Measurements from ENCODE around the gene KLK1. TPM values are rescaled to one million over a fixed set of nuclear protein-coding genes. Genes with fewer than 3 reads are reported as not detected.

The KLK1 gene
- total RNA-seq, 1 donor from 2014 or later: not detected

- Histone ChIP-seq H3K4me3 (no peak overlapping the region), H3K4me1 (peaks cover 16% of the 10 kb centered on the region), H3K27ac (no peak overlapping the region), H3K36me3 (no peaks in the 10 kb centered on the region), H3K27me3 (no peaks in the 10 kb centered on the region), H3K9me3 (no peaks in the 10 kb centered on the region)
- intact Hi-C loops (cut with DNase I): no loop called here
- TF ChIP-seq POLR2AphosphoS5 (IDR thresholded peaks at IDR 0.05; ENCODE audit: insufficient read depth in 1 of 2, low read depth in 1 of 2): no peak
- TF ChIP-seq CTCF (IDR thresholded peaks at IDR 0.05): no peak
- TF ChIP-seq POLR2A (IDR thresholded peaks at IDR 0.05): no peak
- DNase-seq (ENCODE audit: extremely low spot score in 2 of 2): no peak
Observed at GRCh38 chr19:50837300-50837699, 13.7 kb upstream of the KLK1 start.

- no peak for TF ChIP-seq CTCF (IDR thresholded peaks at IDR 0.05)
- no peak for TF ChIP-seq POLR2AphosphoS5 (IDR thresholded peaks at IDR 0.05; ENCODE audit: insufficient read depth in 1 of 2, low read depth in 1 of 2)
- no peak for TF ChIP-seq POLR2A (IDR thresholded peaks at IDR 0.05)
- H3K4me3 ChIP-seq: peak overlapping the region in 1 of 2 donors; percentile 36
- H3K4me1 ChIP-seq: peaks cover 16% of the 10 kb centered on the region
Observed at GRCh38 chr19:50836543-50837195, 13.1 kb upstream of the KLK1 start.

GRCh38 chr19:50835785-50836542 lies 12.4 kb upstream of the KLK1 start:
- TF ChIP-seq POLR2A (IDR thresholded peaks at IDR 0.05): no peak
- TF ChIP-seq POLR2AphosphoS5 (IDR thresholded peaks at IDR 0.05; ENCODE audit: insufficient read depth in 1 of 2, low read depth in 1 of 2): peak in 1 of 2 donors; percentile 27
- intact Hi-C loops (cut with DNase I): no loop called here
- no peak for DNase-seq (ENCODE audit: extremely low spot score in 2 of 2)
- Histone ChIP-seq H3K27ac (no peak overlapping the region), H3K4me3 (peak overlapping the region; percentile 36 to 52), H3K27me3 (no peaks in the 10 kb centered on the region), H3K36me3 (no peaks in the 10 kb centered on the region), H3K9me3 (no peaks in the 10 kb centered on the region), H3K4me1 (peaks cover 16% of the 10 kb centered on the region)

More at GRCh38 chr19:50836543-50837195, 13.1 kb upstream of the KLK1 start:
- no peak overlapping the region for H3K27ac ChIP-seq
- no peaks in the 10 kb centered on the region for H3K36me3 ChIP-seq
- intact Hi-C loops (cut with DNase I): no loop called here
- DNase-seq (ENCODE audit: extremely low spot score in 2 of 2): no peak
- no peaks in the 10 kb centered on the region for H3K27me3 ChIP-seq
- no peaks in the 10 kb centered on the region for H3K9me3 ChIP-seq

GRCh38 chr19:50835103-50835784 lies 11.7 kb upstream of the KLK1 start:
- no peaks in the 10 kb centered on the region for H3K27me3 ChIP-seq
- H3K27ac ChIP-seq: no peak overlapping the region
- no peak for TF ChIP-seq POLR2A (IDR thresholded peaks at IDR 0.05)
- TF ChIP-seq CTCF (IDR thresholded peaks at IDR 0.05): no peak
- TF ChIP-seq POLR2AphosphoS5 (IDR thresholded peaks at IDR 0.05; ENCODE audit: insufficient read depth in 1 of 2, low read depth in 1 of 2): no peak
- peak overlapping the region; percentile 36 to 52 for H3K4me3 ChIP-seq
- H3K9me3 ChIP-seq: no peaks in the 10 kb centered on the region
- H3K36me3 ChIP-seq: no peaks in the 10 kb centered on the region
- DNase-seq (ENCODE audit: extremely low spot score in 2 of 2): no peak
- intact Hi-C loops (cut with DNase I): no loop called here
- peaks cover 16% of the 10 kb centered on the region for H3K4me1 ChIP-seq

- Histone ChIP-seq H3K4me1 (peaks cover 16% of the 10 kb centered on the region), H3K4me3 (no peak overlapping the region), H3K27ac (no peak overlapping the region), H3K36me3 (no peaks in the 10 kb centered on the region), H3K9me3 (no peaks in the 10 kb centered on the region), H3K27me3 (no peaks in the 10 kb centered on the region)
- DNase-seq (ENCODE audit: extremely low spot score in 2 of 2): no peak
- TF ChIP-seq POLR2AphosphoS5 (IDR thresholded peaks at IDR 0.05; ENCODE audit: insufficient read depth in 1 of 2, low read depth in 1 of 2) (no peak), CTCF (IDR thresholded peaks at IDR 0.05) (no peak), POLR2A (IDR thresholded peaks at IDR 0.05) (no peak)
- intact Hi-C loops (cut with DNase I): no loop called here
Observed at GRCh38 chr19:50833802-50834167, 10.2 kb upstream of the KLK1 start.
